ENCODE measurements around the gene BRPF3. TPM values are rescaled to one million over a fixed set of nuclear protein-coding genes. Genes with fewer than 3 reads are reported as not detected.

The BRPF3 gene
- total and polyA plus RNA-seq, 9 of the 15 experiments (the other 6 are each of a cell fraction or from before 2014, with no cell fraction given): 2.2 to 19.3 (median 8.0) TPM

DNA sequence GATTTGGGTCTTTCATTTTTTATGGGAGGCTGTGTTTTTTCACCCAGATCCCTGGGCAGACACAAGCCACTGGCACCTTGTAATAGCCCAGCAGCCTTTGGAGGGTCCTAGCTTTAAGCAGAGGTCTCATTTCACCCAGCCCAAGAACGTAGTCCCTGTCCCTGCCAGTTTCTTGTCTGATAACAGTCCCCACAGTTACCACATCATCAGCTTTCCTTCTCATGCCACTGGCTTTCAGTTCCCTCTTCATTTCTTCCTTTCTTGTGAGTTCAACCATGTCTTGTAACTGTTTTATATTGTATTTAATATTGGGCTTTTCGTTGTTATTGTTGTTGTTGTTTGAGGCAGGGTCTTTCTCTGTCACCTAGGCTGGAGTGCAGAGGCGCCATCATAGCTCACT is 83.9 kb downstream of the BRPF3 start:
- peaks cover 34 to 54% of the 10 kb centered on the region in 2 experiments; a peak in 4 of 5 replicates for H3K27me3 ChIP-seq (ENCODE audit: control insufficient read depth in 2 of 2, insufficient read depth in 2 of 2, low read length in 2 of 2)
- no peaks in the 10 kb centered on the region for H3K9me3 ChIP-seq (replicated peaks; ENCODE audit: control insufficient read depth, insufficient read depth, low read depth, low read length)
- no peaks in the 10 kb centered on the region for H4K20me1 ChIP-seq (replicated peaks; ENCODE audit: control insufficient read depth, insufficient read depth, low read length)
- no peak overlapping the region for H2AFZ ChIP-seq (ENCODE audit: low read depth, low read length)
- no peak overlapping the region for H3K9ac ChIP-seq (ENCODE audit: insufficient read depth in 1 of 2, low read depth in 2 of 2, low read length in 2 of 2)
- intact Hi-C loops (cut with micrococcal nuclease): no loop called here
- ChIA-PET CTCF (ENCODE audit: low intra/inter-chr PET ratio) (no interaction called here), POLR2A (interaction anchor here (0.7 to 0.9 kb wide), 3 partner anchors 9 to 127 kb away, joined by 3 to 4 read pairs (median 3); no protein-coding TSS in a partner anchor)
- H3K4me3 ChIP-seq: no peak overlapping the region
- DNase-seq (ENCODE audit: extremely low read depth in 1 of 4, low spot score in 3 of 4) (no peak), ATAC-seq (no peak), FAIRE-seq (no peak)
- no peaks in the 10 kb centered on the region for H3K79me2 ChIP-seq (ENCODE audit: control insufficient read depth, insufficient read depth, low read length)
- in situ Hi-C loops (cut with MboI): no loop called here
- WGBS (ENCODE audit: insufficient coverage, low coverage, missing lambda C conversion rate): 2% methylated on average over 3 of the region's 3 CpGs
- H3K27ac ChIP-seq (ENCODE audit: extremely low read depth, low read depth, low read length): no peak overlapping the region
- peaks cover 0 to 4% of the 10 kb centered on the region in 2 experiments; a peak in 2 of 5 replicates for H3K4me1 ChIP-seq (replicated peaks in 1 of 2; ENCODE audit: control insufficient read depth in 2 of 2, insufficient read depth in 2 of 2, low read length in 2 of 2)
- H3K4me2 ChIP-seq (ENCODE audit: insufficient read depth, low read length): no peak overlapping the region
- no TSS peak for BruUV-seq (replicated peaks)
- no peaks in the 10 kb centered on the region for H3K9me1 ChIP-seq (ENCODE audit: control insufficient read depth, insufficient read depth, low read length)
- H3K36me3 ChIP-seq (ENCODE audit: control insufficient read depth, insufficient read depth, low read length): no peaks in the 10 kb centered on the region
- no peak for TF ChIP-seq ZNF184 (CRISPR knock-in tag; IDR thresholded peaks at IDR 0.05)
- TF ChIP-seq NFE2L1 (tag; IDR thresholded peaks at IDR 0.05; ENCODE audit: borderline replicate concordance, low read depth): no peak
- no peak for TF ChIP-seq NCOA1 (IDR thresholded peaks at IDR 0.05; ENCODE audit: low read depth)
- TF ChIP-seq XRCC5 (IDR thresholded peaks at IDR 0.05; ENCODE audit: low read depth, low read length): no peak
- TF ChIP-seq, protein P1, sequence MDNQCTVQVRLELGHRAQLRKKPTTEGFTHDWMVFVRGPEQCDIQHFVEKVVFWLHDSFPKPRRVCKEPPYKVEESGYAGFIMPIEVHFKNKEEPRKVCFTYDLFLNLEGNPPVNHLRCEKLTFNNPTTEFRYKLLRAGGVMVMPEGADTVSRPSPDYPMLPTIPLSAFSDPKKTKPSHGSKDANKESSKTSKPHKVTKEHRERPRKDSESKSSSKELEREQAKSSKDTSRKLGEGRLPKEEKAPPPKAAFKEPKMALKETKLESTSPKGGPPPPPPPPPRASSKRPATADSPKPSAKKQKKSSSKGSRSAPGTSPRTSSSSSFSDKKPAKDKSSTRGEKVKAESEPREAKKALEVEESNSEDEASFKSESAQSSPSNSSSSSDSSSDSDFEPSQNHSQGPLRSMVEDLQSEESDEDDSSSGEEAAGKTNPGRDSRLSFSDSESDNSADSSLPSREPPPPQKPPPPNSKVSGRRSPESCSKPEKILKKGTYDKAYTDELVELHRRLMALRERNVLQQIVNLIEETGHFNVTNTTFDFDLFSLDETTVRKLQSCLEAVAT (IDR thresholded peaks at IDR 0.05): no peak
- no peak for TF ChIP-seq USF1 (CRISPR knock-in tag; IDR thresholded peaks at IDR 0.05)
- no peak for TF ChIP-seq ZNF124 (CRISPR knock-in tag; IDR thresholded peaks at IDR 0.05)
- no peak for TF ChIP-seq SFPQ (IDR thresholded peaks at IDR 0.05; ENCODE audit: low read depth, low read length)
- TF ChIP-seq GABPB2 (CRISPR knock-in tag; conservative IDR thresholded peaks at IDR 0.05): no peak
- TF ChIP-seq HOMEZ (CRISPR knock-in tag; IDR thresholded peaks at IDR 0.05): no peak
- no peak for TF ChIP-seq ESRRA (IDR thresholded peaks at IDR 0.05; ENCODE audit: borderline replicate concordance, low read depth)
- TF ChIP-seq ZFP91 (CRISPR knock-in tag; IDR thresholded peaks at IDR 0.05): no peak
